AG10803 (cell line): ENCODE data around the gene RFX4.
"Not testable (repeated sequence)": the region's sequence is repeated elsewhere in the genome, so short reads cannot be mapped to it uniquely, and the experiment has no call there.

Experiments used
- DNase-seq: peaks from one replicate; pipeline ENCODE4 v3.0.0; 2010; ENCODE audit warnings: low read depth
- H3K4me3 ChIP-seq: 2 replicates; pipeline ENCODE4 v1.5.1; 2011; ENCODE audit warnings: mild to moderate bottlenecking, low read length, control low read depth
- TF ChIP-seq, protein P1 (sequence below): conservative IDR thresholded peaks from 2 replicates; pipeline ENCODE4 v1.5.1; 2011; ENCODE audit warnings: mild to moderate bottlenecking, low read length, control low read depth, inconsistent platforms

Gene RFX4

DNA sequence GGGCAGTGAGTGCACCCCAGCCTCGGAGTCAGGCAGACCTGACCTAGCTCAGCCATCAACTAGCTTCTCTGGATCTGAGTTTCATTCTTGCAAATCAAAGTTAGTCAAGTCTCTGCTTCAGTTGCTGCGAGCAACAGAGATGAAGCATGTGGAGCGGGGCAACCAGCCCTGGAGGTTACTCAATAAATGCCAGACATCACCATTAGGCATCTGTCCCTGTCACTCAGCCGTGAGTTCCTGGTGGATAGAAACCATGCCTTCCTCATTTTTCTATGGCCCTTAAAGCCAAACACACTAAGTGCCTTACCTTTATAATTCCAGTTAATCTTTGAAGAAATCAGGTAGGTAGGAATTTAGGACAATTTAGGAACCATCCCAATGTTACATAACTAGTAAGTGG, 19.3 kb downstream of the RFX4 start:
- TF ChIP-seq, protein P1, sequence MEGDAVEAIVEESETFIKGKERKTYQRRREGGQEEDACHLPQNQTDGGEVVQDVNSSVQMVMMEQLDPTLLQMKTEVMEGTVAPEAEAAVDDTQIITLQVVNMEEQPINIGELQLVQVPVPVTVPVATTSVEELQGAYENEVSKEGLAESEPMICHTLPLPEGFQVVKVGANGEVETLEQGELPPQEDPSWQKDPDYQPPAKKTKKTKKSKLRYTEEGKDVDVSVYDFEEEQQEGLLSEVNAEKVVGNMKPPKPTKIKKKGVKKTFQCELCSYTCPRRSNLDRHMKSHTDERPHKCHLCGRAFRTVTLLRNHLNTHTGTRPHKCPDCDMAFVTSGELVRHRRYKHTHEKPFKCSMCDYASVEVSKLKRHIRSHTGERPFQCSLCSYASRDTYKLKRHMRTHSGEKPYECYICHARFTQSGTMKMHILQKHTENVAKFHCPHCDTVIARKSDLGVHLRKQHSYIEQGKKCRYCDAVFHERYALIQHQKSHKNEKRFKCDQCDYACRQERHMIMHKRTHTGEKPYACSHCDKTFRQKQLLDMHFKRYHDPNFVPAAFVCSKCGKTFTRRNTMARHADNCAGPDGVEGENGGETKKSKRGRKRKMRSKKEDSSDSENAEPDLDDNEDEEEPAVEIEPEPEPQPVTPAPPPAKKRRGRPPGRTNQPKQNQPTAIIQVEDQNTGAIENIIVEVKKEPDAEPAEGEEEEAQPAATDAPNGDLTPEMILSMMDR, result no peak
- no peak overlapping the region for H3K4me3 ChIP-seq
- DNase-seq, result no peak

DNA sequence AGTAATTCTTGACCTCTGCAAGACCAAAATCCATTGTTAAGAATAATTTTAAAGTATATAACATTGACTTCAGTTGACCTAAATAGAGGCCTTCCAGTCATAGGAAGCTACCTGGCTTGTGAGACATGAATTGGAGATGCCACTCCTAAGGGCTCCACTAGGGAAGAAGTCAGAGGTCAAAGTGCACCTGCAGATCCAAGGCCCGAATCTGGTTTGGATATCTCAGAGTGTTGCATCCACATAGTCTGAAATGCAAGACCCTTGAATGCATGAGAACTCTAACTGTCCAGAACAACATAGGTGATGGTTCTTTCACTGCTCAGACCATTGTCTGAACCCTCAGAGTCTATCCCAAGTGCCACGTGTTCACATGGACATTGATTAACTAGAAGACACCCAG, 22.4 kb downstream of the RFX4 start:
- TF ChIP-seq, protein P1, result no peak
- H3K4me3 ChIP-seq, result no peak overlapping the region
- DNase-seq, result no peak

- H3K4me3 ChIP-seq, DNase-seq: not testable (repeated sequence)
Measured at GRCh38 chr12:106620588-106620987, 37.8 kb downstream of the RFX4 start.

- TF ChIP-seq, protein P1, result no peak
- no peak for DNase-seq
- no peak overlapping the region for H3K4me3 ChIP-seq
Measured at GRCh38 chr12:106625976-106626375, 43.2 kb downstream of the RFX4 start.

- H3K4me3 ChIP-seq, result no peak overlapping the region
- TF ChIP-seq, protein P1, result no peak
- DNase-seq, result no peak
Measured at GRCh38 chr12:106629797-106630659, 47.2 kb downstream of the RFX4 start.

GRCh38 chr12:106631150-106631549, 48.3 kb downstream of the RFX4 start:
- DNase-seq, result no peak
- TF ChIP-seq, protein P1, result no peak

GRCh38 chr12:106631797-106632196, 49.0 kb downstream of the RFX4 start:
- H3K4me3 ChIP-seq, result no peak overlapping the region
- DNase-seq, result no peak
- TF ChIP-seq, protein P1, result no peak

More at GRCh38 chr12:106631150-106631549, 48.3 kb downstream of the RFX4 start:
- H3K4me3 ChIP-seq, result no peak overlapping the region
